ENCODE data around the gene PRTFDC1.

GRCh38 chr10:24884793-24885192 lies 67.6 kb downstream of the PRTFDC1 start:
- TF ChIP-seq, protein P1, sequence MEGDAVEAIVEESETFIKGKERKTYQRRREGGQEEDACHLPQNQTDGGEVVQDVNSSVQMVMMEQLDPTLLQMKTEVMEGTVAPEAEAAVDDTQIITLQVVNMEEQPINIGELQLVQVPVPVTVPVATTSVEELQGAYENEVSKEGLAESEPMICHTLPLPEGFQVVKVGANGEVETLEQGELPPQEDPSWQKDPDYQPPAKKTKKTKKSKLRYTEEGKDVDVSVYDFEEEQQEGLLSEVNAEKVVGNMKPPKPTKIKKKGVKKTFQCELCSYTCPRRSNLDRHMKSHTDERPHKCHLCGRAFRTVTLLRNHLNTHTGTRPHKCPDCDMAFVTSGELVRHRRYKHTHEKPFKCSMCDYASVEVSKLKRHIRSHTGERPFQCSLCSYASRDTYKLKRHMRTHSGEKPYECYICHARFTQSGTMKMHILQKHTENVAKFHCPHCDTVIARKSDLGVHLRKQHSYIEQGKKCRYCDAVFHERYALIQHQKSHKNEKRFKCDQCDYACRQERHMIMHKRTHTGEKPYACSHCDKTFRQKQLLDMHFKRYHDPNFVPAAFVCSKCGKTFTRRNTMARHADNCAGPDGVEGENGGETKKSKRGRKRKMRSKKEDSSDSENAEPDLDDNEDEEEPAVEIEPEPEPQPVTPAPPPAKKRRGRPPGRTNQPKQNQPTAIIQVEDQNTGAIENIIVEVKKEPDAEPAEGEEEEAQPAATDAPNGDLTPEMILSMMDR (IDR thresholded peaks at IDR 0.05; ENCODE audit: insufficient read depth, low read depth, low read length) = no peak
- TF ChIP-seq EZH2 (IDR thresholded peaks at IDR 0.05; ENCODE audit: insufficient read depth, low read length) = no peak
